NCI-H1092 treated with DMSO at 0.1 percent for 48 hours (cell line): Measurements from ENCODE around the gene SCARB1.

Experiments used
- DNase-seq: peaks from one replicate; lab custom pipeline; 2025; lab: John Stamatoyannopoulos, UW

Gene SCARB1

DNA sequence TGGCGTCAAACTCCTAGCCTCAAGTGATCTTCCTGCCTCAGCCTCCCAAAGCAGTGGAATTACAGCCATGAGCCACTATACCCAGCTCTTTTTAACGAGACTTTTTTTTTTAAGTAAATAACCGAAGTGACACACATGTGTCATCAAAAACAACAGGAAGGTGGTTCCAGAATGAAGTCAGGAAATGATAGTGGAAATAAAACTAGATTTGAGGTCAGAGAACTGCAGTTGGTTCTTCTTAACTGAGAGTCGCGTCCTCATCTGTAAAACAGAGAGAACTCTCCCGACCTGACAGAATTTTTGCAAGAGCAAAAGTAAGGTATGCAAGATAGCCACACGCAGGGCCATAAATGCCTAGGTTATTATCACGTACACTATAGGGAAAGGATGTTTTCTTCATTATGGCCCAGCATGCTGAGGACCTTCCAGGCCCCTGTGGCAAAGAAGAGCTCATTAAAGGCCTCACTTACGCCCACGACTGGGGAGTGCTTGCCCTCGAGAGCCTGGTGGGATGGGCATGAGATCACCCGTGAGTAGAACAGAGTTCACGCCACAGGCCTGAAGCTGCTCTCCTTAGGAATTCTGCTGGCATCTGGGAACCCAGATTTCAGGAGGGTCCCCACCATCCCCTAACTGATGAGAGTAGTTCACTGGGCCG, 67.2 kb downstream of the SCARB1 start:
- DNase-seq, result no peak

- no peak for DNase-seq
Measured at GRCh38 chr12:124795081-124795948, 68.3 kb downstream of the SCARB1 start.

DNA sequence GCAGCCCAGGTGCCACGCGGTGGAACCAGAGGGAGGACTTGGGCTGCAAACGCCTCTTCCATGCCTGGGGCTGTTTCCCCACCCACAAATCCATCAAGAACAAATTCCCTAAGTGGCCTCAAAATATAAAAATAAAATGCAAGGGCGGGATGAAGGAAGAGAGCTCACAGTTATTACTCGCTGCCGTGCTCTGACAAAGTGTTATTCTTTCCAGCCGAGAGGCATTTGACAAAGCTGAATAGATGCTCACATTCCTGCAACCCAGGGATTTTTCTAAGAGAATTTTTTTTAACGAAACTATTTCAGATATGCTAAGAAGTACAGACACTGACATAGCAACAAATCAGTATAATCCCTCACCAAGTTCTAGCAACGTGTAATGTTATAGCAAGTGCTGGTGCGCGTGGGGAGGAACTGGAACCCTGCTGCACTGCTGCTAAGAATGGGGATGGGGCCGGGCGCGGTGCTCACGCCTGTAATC, 70.7 kb downstream of the SCARB1 start:
- DNase-seq, result no peak

GRCh38 chr12:124792156-124792555, 71.5 kb downstream of the SCARB1 start:
- no peak for DNase-seq

DNA sequence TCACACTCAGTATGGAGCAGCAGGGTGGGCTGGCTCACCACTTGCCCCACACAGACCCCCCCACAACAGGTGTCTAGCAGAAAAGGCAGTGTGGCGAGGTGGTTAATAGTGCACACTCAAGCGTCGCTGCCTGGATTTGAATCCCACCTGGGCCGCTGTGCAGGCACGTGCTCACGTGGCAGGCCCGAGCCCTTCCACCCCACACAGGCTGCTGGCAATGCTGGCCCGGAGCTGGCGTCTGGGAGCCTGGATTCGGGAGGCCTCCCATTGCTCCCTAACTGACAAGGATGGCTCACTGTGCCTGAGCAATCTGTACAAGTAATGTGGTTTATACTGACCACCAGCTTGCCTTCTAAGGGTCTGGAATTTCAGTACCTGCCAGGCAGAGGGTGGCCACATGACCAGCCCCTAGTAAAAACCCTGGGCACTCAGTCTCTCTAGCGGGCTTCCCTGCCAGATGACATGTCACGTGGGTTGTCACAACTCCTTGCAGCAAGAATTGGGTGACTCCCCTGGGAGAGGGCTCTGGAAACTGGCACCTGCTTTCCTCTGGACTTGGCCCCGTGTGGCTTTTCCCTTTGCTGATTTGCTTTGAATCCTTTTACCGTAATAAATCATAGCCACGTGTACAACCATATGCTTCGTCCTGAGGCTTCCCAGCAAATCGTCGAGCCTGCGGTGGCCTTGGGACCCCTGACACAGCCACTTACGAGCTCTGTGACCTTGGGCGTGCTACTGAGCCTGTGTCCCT, 72.8 kb downstream of the SCARB1 start:
- no peak for DNase-seq

DNA sequence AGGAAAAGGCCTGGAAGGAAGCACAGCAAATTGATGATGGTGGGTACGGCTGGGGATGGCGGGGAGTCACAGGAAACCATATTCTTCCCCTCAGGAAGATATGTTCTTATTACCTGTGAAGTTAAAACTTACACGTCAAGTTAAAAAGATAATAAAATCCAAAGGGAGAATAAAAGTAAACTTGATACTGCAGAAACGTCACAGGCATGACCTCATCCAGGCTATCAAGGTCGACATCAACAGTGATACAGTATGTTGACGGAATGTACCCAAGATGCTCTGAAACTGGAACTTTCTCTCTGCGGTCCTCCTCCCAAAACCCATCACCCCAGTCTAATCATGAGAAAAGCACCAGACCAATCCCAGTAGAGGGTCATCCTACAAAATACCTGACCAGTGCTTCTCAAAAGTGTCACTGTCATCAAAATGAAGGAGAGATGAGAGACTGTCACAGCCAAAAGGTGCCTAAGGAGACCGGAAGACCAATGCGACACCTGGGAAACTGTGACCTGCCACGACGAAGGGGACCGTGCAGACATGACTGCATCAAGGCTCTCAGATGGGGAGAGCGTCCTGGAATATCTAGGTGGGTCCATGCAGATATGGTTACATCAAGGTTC, 74.6 kb downstream of the SCARB1 start:
- no peak for DNase-seq

GRCh38 chr12:124786061-124786964, 77.4 kb downstream of the SCARB1 start:
- peak; percentile 9 for DNase-seq

DNA sequence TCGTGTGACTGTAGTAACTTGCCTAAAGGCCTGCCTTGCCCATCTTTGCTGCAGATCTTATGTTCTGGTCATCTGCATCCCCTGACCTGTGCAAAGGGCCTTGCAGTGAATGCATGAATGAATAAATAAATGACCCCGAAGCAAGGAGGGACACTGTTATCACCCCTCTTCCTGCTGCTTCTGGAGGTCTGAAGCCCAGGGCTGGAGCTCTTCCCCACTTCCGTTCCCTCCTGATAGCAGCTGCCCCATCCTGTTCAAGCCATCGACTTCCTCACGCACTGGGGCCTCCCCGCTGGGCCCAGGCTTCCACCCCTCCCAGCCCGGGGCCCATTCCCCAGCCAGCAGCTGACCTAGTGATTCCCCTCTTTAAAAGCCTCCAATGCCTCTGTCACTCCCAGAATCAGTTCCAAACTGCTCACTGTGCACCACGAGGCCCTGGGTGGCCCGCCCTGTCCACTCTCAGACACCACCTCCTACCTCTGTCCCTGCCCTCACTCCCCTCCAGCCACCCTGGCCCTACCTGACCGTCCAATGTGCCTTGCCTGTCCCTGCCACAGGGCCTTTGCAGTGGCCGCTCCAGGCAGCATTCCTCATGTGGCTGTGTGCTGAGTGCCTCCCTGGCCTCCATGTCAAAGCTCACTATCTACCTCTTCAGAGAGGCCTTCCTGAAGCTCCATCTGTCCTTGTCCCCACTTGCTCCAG, 78.6 kb downstream of the SCARB1 start:
- no peak for DNase-seq

GRCh38 chr12:124783087-124783486, 80.6 kb downstream of the SCARB1 start:
- no peak for DNase-seq

- DNase-seq, result no peak
Measured at GRCh38 chr12:124782132-124782531, 81.5 kb downstream of the SCARB1 start.

DNA sequence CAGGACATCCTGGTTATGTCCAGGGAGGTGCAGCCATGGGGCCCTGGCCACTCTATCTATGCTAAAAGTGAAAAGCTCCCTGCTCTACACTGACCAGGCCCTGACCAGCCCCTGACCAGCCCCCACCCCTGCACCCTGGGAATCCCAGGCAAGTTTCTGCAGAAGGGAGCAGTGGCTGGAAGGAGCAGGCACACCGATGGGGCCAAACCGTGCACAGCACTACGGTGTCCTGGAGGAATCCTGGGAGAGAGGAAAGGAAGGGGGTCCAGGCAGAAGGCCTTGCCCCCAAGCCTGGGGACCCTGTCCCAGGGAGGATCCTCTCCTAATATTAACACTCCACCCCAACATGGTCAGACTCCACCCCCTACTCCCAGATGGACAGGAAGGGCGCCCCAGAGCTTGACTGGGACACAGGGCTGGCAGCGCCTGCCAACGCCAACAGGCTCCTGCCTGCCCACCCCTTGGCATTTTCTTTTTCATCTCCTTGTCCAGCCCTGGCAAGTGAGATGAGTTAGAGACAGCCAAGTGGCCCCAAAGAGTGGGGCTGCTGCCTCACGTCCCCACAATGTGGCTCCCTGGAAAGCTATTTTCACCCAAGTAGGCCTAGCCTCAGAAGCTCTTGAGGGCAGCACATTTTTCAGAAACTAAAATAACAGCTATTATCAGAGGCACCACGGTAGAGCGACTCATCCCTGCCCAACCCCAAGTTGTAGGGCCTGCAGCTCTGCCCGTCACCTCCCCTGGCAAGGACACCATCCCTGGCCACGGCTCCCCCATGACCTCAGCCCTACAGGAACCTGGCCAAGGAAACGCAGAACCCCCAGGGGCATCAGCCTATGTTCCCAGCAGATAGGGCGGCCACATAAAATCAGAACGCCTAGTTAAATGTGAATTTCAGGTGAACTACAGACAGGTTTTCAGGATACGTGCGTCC, 82.6 kb downstream of the SCARB1 start:
- no peak for DNase-seq

- no peak for DNase-seq
Measured at GRCh38 chr12:124780336-124780735, 83.3 kb downstream of the SCARB1 start.

DNA sequence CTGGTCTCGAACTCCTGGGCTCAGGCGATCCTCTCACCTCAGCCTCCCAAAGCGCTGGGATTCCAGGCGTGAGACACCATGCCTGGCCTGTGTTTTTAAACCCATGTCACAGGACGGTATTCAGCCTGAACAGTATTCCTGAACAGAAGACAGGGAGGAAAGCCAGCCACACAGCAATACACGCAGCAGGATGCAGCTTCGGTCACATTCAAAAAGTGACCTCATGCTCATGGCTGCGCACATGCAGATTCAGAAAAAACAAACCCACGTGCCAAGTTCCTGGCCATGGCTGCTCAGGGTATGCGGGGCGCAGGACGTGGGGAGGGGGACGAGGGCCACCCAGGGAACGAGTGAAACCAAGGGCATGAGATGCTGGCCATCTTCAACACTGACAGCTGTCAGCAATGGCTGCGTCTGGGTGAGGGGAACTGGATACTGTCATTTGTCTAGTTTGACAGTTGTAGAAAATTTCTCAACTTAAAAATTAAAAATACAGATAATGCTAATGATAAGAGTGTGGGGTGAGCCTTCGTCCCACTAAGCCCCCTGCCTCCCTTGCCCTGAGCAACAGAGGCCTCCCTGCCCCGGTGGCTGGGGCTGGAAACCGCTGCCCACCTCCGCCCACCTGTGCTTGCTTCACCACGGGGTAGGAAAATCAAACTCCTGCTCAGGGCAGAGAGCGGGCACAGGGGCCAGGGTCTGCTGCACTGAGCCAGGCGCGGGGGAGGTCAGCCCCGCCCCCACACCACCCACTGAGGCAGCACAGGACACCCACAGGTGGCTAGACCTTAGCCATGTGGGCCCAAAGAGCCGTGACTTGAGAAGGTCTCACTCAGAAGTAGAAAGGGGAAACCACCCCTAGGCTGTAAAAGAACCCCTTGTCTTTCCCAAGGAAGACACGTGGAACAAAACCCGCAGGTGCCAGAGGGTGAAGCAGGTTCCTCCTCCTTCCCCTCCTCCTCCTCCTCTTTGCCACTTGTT, 84.2 kb downstream of the SCARB1 start:
- DNase-seq, result no peak

DNA sequence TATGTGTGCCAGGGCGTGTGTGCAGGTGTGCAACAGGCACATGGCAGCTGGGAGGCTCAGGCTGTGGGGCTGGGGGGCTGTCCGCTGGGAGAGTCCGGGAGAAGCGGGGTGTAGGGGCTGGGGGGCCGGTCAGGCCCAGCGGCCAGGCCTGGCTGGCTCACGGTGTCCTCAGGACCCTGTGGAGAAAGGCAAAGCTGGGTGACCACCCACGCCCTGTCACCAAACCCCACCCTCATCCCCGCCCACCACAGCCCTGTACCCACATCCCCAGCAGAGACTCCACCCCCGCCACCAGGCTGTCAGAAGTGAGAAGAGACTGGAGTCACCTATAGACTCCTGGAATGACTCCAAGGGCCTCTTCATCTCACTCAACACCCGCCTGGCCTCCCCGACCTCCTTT, 85.3 kb downstream of the SCARB1 start:
- DNase-seq, result no peak

DNA sequence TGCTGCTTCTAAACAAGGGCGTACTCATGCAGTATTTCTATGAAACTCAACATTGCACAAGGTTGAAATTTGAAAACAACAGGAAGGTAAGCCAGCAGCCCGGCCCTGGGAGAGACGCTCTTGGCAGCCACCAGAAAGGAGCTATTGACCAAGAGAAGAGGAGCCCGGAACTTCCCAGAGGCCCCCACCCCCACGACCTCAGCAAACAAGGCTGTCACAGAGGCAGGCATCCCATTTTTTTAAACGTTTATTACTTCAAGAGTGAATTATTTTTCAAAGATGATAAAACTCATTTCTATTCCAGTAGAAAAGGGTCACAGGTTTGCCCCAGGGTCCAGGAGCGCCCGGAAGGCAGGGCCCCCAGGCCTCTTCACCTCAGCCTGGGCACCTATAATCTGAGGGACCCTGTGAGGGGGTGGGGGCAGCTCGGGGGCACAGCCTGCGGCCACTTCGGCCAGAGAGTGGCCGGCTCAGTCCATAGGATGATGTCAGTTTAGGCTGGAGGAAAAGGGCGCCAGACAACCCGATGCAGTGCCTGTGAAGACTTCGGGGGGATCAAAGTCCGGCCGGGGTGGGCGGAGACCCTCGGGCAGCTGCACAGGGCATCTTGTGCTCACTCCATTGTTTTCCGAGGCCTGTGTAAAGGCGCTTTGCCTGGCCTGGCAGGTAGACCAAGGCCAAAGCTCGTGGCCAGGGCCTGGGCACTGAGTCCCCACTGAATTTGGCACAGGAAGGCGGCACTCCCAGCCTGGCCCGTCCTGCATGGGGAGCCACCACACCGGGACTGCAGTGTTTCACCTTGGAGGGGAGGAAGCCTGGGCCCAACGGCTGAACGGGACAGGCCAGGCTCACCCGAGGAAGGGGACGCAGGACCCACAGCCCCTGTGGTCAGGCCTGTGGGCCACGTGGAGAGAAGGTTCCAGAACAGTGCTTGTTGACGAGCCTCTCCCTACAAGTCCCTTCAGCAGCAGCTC, 86.0 kb downstream of the SCARB1 start:
- no peak for DNase-seq

- DNase-seq, result no peak
Measured at GRCh38 chr12:124776125-124776513, 87.5 kb downstream of the SCARB1 start.
